ENCODE data around the gene PCDHGA4.

- TF ChIP-seq CTCF (IDR thresholded peaks at IDR 0.05; ENCODE audit: low read length): no peak
- no peak for TF ChIP-seq EZH2 (IDR thresholded peaks at IDR 0.05; ENCODE audit: borderline replicate concordance, low read length)
Measured at GRCh38 chr5:141319699-141320098, 35.1 kb upstream of the PCDHGA4 start.

Measured in OCI-LY1 (cell line).